ENCODE data around the gene ARPC3. TPM values are rescaled to one million over a fixed set of nuclear protein-coding genes. Genes with fewer than 3 reads are reported as not detected.
"Not testable (repeated sequence)": the region's sequence is repeated elsewhere in the genome, so short reads cannot be mapped to it uniquely, and the experiment has no call there.

Gene ARPC3
- total RNA-seq, 1 experiment from 2014 or later = 234 TPM

- TF ChIP-seq EZH2 (IDR thresholded peaks at IDR 0.05; ENCODE audit: borderline replicate concordance, low read depth, low read length, poor library complexity, severe bottlenecking) = no peak
- no peak for TF ChIP-seq CTCF (conservative IDR thresholded peaks at IDR 0.05; ENCODE audit: low read depth, low read length)
- POLR2A ChIA-PET (ENCODE audit: low non-redundant PET) = no interaction called here
Observed at GRCh38 chr12:110465024-110465423, 14.9 kb upstream of the ARPC3 start.

GRCh38 chr12:110461189-110461588 lies 11.1 kb upstream of the ARPC3 start:
- DNase-seq (ENCODE audit: low spot score); H3K4me3 ChIP-seq (ENCODE audit: low read depth, low read length, poor library complexity, severe bottlenecking); intact Hi-C loops (cut with micrococcal nuclease; ENCODE audit: unreplicated experiment); H3K4me1 ChIP-seq (ENCODE audit: insufficient read depth, low read length, poor library complexity, severe bottlenecking); H3K27ac ChIP-seq (ENCODE audit: low read depth, low read length, poor library complexity, severe bottlenecking); H3K9me3 ChIP-seq (ENCODE audit: low read depth, low read length, poor library complexity, severe bottlenecking); BruUV-seq (replicated peaks); POLR2A ChIA-PET (ENCODE audit: low non-redundant PET); H3K27me3 ChIP-seq (replicated peaks; ENCODE audit: insufficient read depth, low read depth, low read length, poor library complexity): not testable (repeated sequence)
- CTCF ChIA-PET = interaction anchor here (0.6 kb wide), 1 partner anchor 414 kb away, joined by 3 read pairs; no protein-coding TSS in a partner anchor
- peaks cover 36% of the 10 kb centered on the region for H3K36me3 ChIP-seq (ENCODE audit: insufficient read depth, low read length, poor library complexity, severe bottlenecking)

More at GRCh38 chr12:110465024-110465423, 14.9 kb upstream of the ARPC3 start:
- Histone ChIP-seq H3K27ac (ENCODE audit: low read depth, low read length, poor library complexity, severe bottlenecking) (no peak overlapping the region), H3K36me3 (ENCODE audit: insufficient read depth, low read length, poor library complexity, severe bottlenecking) (peaks cover 21% of the 10 kb centered on the region), H3K27me3 (replicated peaks; ENCODE audit: insufficient read depth, low read depth, low read length, poor library complexity) (no peaks in the 10 kb centered on the region), H3K4me1 (ENCODE audit: insufficient read depth, low read length, poor library complexity, severe bottlenecking) (peaks cover 10% of the 10 kb centered on the region), H3K9me3 (ENCODE audit: low read depth, low read length, poor library complexity, severe bottlenecking) (no peaks in the 10 kb centered on the region), H3K4me3 (ENCODE audit: low read depth, low read length, poor library complexity, severe bottlenecking) (no peak overlapping the region)
- CTCF ChIA-PET = no interaction called here
- intact Hi-C loops (cut with micrococcal nuclease; ENCODE audit: unreplicated experiment) = loop anchor here (5.0 kb wide), 1 partner anchor 82 kb away; no protein-coding TSS in a partner anchor
- DNase-seq (ENCODE audit: low spot score) = no peak
- BruUV-seq (replicated peaks) = no TSS peak

DNA sequence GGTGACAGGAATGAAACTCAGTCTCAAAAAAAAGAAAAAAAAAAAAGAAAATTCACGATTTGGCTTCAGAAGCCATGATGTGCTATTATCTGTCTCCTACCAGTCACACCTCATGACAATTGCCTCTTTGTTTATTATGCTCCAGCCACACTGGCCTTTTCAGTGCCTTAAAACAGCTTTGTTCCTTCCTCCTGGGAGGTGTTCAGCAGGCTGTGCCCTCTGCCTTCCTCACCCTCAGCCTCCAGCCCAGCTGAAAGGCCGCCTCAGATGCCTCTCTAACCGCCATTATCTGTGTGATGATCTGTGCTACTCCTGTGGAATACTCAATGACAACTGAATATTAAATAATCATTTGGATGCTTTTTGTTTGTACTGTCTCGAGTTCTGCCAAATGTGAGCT lies 8.6 kb upstream of the ARPC3 start:
- Histone ChIP-seq H3K27ac (ENCODE audit: low read depth, low read length, poor library complexity, severe bottlenecking) (no peak overlapping the region), H3K9me3 (ENCODE audit: low read depth, low read length, poor library complexity, severe bottlenecking) (no peaks in the 10 kb centered on the region), H3K36me3 (ENCODE audit: insufficient read depth, low read length, poor library complexity, severe bottlenecking) (peaks cover 37% of the 10 kb centered on the region), H3K4me1 (ENCODE audit: insufficient read depth, low read length, poor library complexity, severe bottlenecking) (no peaks in the 10 kb centered on the region), H3K27me3 (replicated peaks; ENCODE audit: insufficient read depth, low read depth, low read length, poor library complexity) (no peaks in the 10 kb centered on the region), H3K4me3 (ENCODE audit: low read depth, low read length, poor library complexity, severe bottlenecking) (no peak overlapping the region)
- ChIA-PET POLR2A (ENCODE audit: low non-redundant PET) (no interaction called here), CTCF (no interaction called here)
- BruUV-seq (replicated peaks) = no TSS peak
- intact Hi-C loops (cut with micrococcal nuclease; ENCODE audit: unreplicated experiment) = no loop called here
- DNase-seq (ENCODE audit: low spot score) = no peak
- TF ChIP-seq CTCF (conservative IDR thresholded peaks at IDR 0.05; ENCODE audit: low read depth, low read length) (no peak), EZH2 (IDR thresholded peaks at IDR 0.05; ENCODE audit: borderline replicate concordance, low read depth, low read length, poor library complexity, severe bottlenecking) (no peak)

- no peaks in the 10 kb centered on the region for H3K27me3 ChIP-seq (replicated peaks; ENCODE audit: insufficient read depth, low read depth, low read length, poor library complexity)
- TF ChIP-seq EZH2 (IDR thresholded peaks at IDR 0.05; ENCODE audit: borderline replicate concordance, low read depth, low read length, poor library complexity, severe bottlenecking) (no peak), CTCF (conservative IDR thresholded peaks at IDR 0.05; ENCODE audit: low read depth, low read length) (no peak)
- CTCF ChIA-PET = no interaction called here
- no peak overlapping the region for H3K27ac ChIP-seq (ENCODE audit: low read depth, low read length, poor library complexity, severe bottlenecking)
- POLR2A ChIA-PET (ENCODE audit: low non-redundant PET) = no interaction called here
- intact Hi-C loops (cut with micrococcal nuclease; ENCODE audit: unreplicated experiment) = no loop called here
- H3K9me3 ChIP-seq (ENCODE audit: low read depth, low read length, poor library complexity, severe bottlenecking) = no peaks in the 10 kb centered on the region
- no peak for DNase-seq (ENCODE audit: low spot score)
- H3K4me3 ChIP-seq (ENCODE audit: low read depth, low read length, poor library complexity, severe bottlenecking) = no peak overlapping the region
- no peaks in the 10 kb centered on the region for H3K4me1 ChIP-seq (ENCODE audit: insufficient read depth, low read length, poor library complexity, severe bottlenecking)
- H3K36me3 ChIP-seq (ENCODE audit: insufficient read depth, low read length, poor library complexity, severe bottlenecking) = peaks cover 42% of the 10 kb centered on the region
- BruUV-seq (replicated peaks) = no TSS peak
Observed at GRCh38 chr12:110453569-110454296, 3.6 kb upstream of the ARPC3 start.
